ENCODE results near the gene FAM98C.

GRCh38 chr19:38358071-38358470, 44.8 kb upstream of the FAM98C start:
- TF ChIP-seq CTCF (IDR thresholded peaks at IDR 0.05; ENCODE audit: low read length) (no peak), EZH2 (optimal IDR thresholded peaks at IDR 0.05; ENCODE audit: low read depth, low read length) (no peak), EZH2phosphoT487 (IDR thresholded peaks at IDR 0.05; ENCODE audit: low read length) (no peak)

All from MM.1S (cell line).